ENCODE results near the gene TM4SF4.

The TM4SF4 gene

GRCh38 chr3:149455989-149456388 lies 18.5 kb upstream of the TM4SF4 start:
- no peak for DNase-seq

- no peak for DNase-seq
Observed at GRCh38 chr3:149459491-149460059, 14.9 kb upstream of the TM4SF4 start.

GRCh38 chr3:149460117-149460516 lies 14.4 kb upstream of the TM4SF4 start:
- peak; percentile 36 for DNase-seq

GRCh38 chr3:149462051-149462450 lies 12.4 kb upstream of the TM4SF4 start:
- DNase-seq, result peak; percentile 32

GRCh38 chr3:149462581-149463011 lies 11.9 kb upstream of the TM4SF4 start:
- DNase-seq, result no peak

GRCh38 chr3:149463921-149464320 lies 10.6 kb upstream of the TM4SF4 start:
- no peak for DNase-seq

- no peak for DNase-seq
Observed at GRCh38 chr3:149464542-149465328, 9.8 kb upstream of the TM4SF4 start.

GRCh38 chr3:149465351-149465883 lies 9.1 kb upstream of the TM4SF4 start:
- no peak for DNase-seq

- DNase-seq, result peak; percentile 94
Observed at GRCh38 chr3:149466192-149466591, 8.3 kb upstream of the TM4SF4 start.

GRCh38 chr3:149468504-149469212 lies 5.8 kb upstream of the TM4SF4 start:
- no peak for DNase-seq

GRCh38 chr3:149470381-149470780 lies 4.1 kb upstream of the TM4SF4 start:
- no peak for DNase-seq

- peak; percentile 78 for DNase-seq
Observed at GRCh38 chr3:149472030-149472797, 2.3 kb upstream of the TM4SF4 start.

- DNase-seq, result peak; percentile 86
Observed at GRCh38 chr3:149473357-149474249, 894 bp upstream of the TM4SF4 start.

GRCh38 chr3:149475451-149476060 lies 1.1 kb downstream of the TM4SF4 start:
- DNase-seq, result no peak

- DNase-seq, result no peak
Observed at GRCh38 chr3:149476225-149476624, 1.7 kb downstream of the TM4SF4 start.

GRCh38 chr3:149479621-149480325 lies 5.3 kb downstream of the TM4SF4 start:
- peak; percentile 29 for DNase-seq

GRCh38 chr3:149480326-149481017 lies 6.0 kb downstream of the TM4SF4 start:
- peak; percentile 85 for DNase-seq

- DNase-seq, result no peak
Observed at GRCh38 chr3:149481056-149481455, 6.6 kb downstream of the TM4SF4 start.

- DNase-seq, result no peak
Observed at GRCh38 chr3:149481491-149481890, 7.0 kb downstream of the TM4SF4 start.

- no peak for DNase-seq
Observed at GRCh38 chr3:149486726-149487125, 12.2 kb downstream of the TM4SF4 start.

Measured in fibroblast of upper back skin (primary cell).